Osteocyte (in vitro differentiated cells): ENCODE measurements around the gene TTLL12. TPM values are rescaled to one million over a fixed set of nuclear protein-coding genes. Genes with fewer than 3 reads are reported as not detected.
A peak's percentile ranks its signal among the peaks of the same experiment; 100 is the strongest.

Experiments
- DNase-seq: peaks from one replicate; pipeline ENCODE4 v3.0.0; 2021; ENCODE audit warnings: mixed read lengths; ENCODE audit not compliant: unreplicated experiment; ENCODE audit errors: extremely low spot score
- H3K27ac Mint-ChIP-seq: one replicate; pipeline ENCODE4 v1.8.0; 2021; ENCODE audit warnings: mild to moderate bottlenecking, mixed read lengths; ENCODE audit not compliant: unreplicated experiment
- H3K27me3 Mint-ChIP-seq: one replicate; pipeline ENCODE4 v1.8.0; 2021; ENCODE audit warnings: mixed read lengths; ENCODE audit not compliant: unreplicated experiment
- H3K36me3 Mint-ChIP-seq: one replicate; pipeline ENCODE4 v1.8.0; 2021; ENCODE audit warnings: mixed read lengths; ENCODE audit not compliant: unreplicated experiment
- H3K4me1 Mint-ChIP-seq: one replicate; pipeline ENCODE4 v1.8.0; 2021; ENCODE audit warnings: mixed read lengths; ENCODE audit not compliant: unreplicated experiment
- H3K4me3 Mint-ChIP-seq: one replicate; pipeline ENCODE4 v1.8.0; 2021; ENCODE audit warnings: mild to moderate bottlenecking, moderate library complexity, mixed read lengths; ENCODE audit not compliant: unreplicated experiment
- H3K9me3 Mint-ChIP-seq: one replicate; pipeline ENCODE4 v1.8.0; 2021; ENCODE audit warnings: mixed read lengths; ENCODE audit not compliant: unreplicated experiment
- total RNA-seq: library from RNA; stranded (reverse); gene quantifications from 2 replicates; pipeline ENCODE4 v1.2.1, GENCODE V29; 2021
- TF ChIP-seq, protein P1 (sequence below): fragments of 200-600 bp; sonication (generic); IDR thresholded peaks from 2 replicates; pipeline ENCODE4 v1.5.0; 2021; ENCODE audit warnings: antibody characterized with exemption, mild to moderate bottlenecking, moderate library complexity

Gene TTLL12
- total RNA-seq, 1 donor from 2014 or later, result 35.6 TPM

DNA sequence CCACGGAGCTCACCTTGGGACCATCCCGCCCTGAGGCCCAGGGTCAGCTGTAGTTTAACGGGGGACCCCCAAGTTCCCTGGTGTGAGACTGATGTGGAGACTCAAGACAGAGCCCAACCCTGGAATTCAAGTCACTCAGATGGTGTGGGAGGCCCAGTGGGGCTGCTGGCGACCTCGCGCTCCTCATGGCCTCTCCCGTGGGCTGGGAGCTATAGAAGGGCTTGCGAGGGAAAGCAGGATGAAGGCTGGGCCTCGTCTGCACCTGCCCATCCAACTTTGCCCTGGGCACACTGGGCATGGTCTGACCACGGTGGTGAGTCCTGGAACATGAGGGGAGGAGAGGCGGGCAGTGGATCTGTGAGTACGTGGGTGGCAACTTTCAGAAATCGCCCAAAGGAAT lies 13.6 kb upstream of the TTLL12 start:
- H3K4me1 Mint-ChIP-seq, result peaks cover 17% of the 10 kb centered on the region
- no peak for DNase-seq
- H3K36me3 Mint-ChIP-seq, result no peaks in the 10 kb centered on the region
- H3K4me3 Mint-ChIP-seq, result no peak overlapping the region
- TF ChIP-seq, protein P1, sequence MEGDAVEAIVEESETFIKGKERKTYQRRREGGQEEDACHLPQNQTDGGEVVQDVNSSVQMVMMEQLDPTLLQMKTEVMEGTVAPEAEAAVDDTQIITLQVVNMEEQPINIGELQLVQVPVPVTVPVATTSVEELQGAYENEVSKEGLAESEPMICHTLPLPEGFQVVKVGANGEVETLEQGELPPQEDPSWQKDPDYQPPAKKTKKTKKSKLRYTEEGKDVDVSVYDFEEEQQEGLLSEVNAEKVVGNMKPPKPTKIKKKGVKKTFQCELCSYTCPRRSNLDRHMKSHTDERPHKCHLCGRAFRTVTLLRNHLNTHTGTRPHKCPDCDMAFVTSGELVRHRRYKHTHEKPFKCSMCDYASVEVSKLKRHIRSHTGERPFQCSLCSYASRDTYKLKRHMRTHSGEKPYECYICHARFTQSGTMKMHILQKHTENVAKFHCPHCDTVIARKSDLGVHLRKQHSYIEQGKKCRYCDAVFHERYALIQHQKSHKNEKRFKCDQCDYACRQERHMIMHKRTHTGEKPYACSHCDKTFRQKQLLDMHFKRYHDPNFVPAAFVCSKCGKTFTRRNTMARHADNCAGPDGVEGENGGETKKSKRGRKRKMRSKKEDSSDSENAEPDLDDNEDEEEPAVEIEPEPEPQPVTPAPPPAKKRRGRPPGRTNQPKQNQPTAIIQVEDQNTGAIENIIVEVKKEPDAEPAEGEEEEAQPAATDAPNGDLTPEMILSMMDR, result no peak
- no peaks in the 10 kb centered on the region for H3K27me3 Mint-ChIP-seq
- no peak overlapping the region for H3K27ac Mint-ChIP-seq
- no peaks in the 10 kb centered on the region for H3K9me3 Mint-ChIP-seq

DNA sequence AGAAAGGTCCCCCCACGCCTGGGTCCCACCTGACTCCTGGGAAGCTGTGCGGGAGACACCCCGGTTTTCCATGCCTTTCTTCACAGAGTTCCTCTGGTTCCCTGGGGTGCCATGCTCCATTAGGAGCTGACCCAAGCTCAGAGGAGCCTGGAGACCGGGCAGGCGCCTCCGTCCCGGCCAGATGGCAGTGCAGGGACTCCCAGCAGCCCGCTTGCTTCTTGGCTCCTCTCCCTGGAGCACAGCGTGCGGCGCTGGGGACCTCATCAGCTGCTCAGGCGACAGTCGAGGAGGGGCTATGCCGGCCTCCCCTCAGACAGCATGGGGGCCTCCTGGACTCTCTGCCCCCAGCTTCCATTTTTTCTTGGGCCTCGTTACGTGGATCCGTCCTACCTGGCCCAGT lies 13.1 kb upstream of the TTLL12 start:
- no peaks in the 10 kb centered on the region for H3K27me3 Mint-ChIP-seq
- no peak overlapping the region for H3K27ac Mint-ChIP-seq

DNA sequence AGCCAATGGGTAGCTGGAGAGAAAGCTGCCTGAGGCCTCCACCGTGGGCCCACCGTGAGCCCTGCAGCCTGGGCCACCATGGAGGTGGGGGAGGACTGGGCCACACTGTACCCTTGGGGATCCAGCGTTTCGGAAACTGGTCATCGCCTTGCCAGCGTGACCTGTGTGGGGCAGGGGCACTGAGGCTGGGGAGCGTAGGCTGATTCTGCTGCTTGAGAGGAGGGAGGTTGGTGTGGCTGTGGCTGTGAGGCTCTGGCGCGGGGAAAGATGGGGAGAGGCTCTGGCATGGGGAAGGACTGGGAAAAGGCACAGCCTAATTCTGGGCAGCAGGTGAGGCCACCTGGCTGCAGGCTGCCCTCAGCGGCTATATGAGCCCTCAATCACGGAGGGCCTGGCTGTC lies 12.6 kb upstream of the TTLL12 start:
- H3K4me1 Mint-ChIP-seq, result peaks cover 17% of the 10 kb centered on the region
- no peaks in the 10 kb centered on the region for H3K9me3 Mint-ChIP-seq
- TF ChIP-seq, protein P1, result no peak
- no peak overlapping the region for H3K27ac Mint-ChIP-seq
- no peak for DNase-seq
- H3K4me3 Mint-ChIP-seq, result no peak overlapping the region
- H3K27me3 Mint-ChIP-seq, result no peaks in the 10 kb centered on the region
- H3K36me3 Mint-ChIP-seq, result no peaks in the 10 kb centered on the region

More for the DNA sequence above, 13.1 kb upstream of the TTLL12 start:
- TF ChIP-seq, protein P1, result no peak
- Mint-ChIP-seq H3K4me1 (peaks cover 17% of the 10 kb centered on the region), H3K4me3 (no peak overlapping the region), H3K9me3 (no peaks in the 10 kb centered on the region), H3K36me3 (no peaks in the 10 kb centered on the region)
- no peak for DNase-seq

DNA sequence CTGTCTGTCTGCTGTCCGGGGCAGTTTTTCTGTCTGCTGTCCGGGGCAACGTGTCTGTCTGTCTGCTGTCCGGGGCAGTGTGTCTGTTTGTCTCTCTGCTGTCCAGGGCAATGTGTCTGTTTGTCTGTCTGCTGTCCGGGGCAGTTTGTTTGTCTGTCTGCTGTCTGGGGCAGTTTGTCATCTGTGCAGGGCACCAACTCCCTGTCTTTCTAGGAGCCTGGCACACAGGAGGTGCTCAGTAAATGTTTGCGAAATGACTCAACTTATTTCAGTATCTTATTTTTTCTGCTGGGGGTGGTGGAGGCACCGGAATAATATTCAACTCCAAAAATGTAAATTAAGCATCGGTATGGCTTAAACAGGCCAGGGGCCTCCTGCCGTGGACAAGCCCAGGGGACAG lies 12.0 kb upstream of the TTLL12 start:
- TF ChIP-seq, protein P1, result no peak
- peak overlapping the region; percentile 40 for H3K27ac Mint-ChIP-seq
- no peak for DNase-seq
- H3K9me3 Mint-ChIP-seq, result no peaks in the 10 kb centered on the region
- H3K27me3 Mint-ChIP-seq, result no peaks in the 10 kb centered on the region
- H3K4me1 Mint-ChIP-seq, result peaks cover 17% of the 10 kb centered on the region
- H3K36me3 Mint-ChIP-seq, result no peaks in the 10 kb centered on the region
- H3K4me3 Mint-ChIP-seq, result no peak overlapping the region

DNA sequence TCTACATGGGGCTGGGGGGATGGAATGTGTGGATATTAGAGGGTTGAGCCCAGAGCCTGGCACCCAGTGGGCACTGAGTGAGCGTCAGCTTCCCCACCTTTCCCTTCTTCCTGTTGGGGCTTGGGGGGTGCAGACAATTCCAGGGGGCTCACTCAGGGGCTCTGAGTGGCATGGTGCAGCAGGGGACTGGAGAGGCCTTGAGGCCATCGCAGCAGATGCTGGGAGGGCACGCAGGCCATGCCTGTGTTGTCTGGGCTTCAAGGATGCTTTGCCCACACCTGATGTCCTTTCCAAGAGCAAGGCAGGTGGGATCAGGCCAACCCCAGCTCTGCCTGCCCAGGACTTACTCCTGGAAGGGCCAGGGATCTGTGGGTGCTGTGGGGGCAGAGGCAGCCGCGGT lies 11.2 kb upstream of the TTLL12 start:
- TF ChIP-seq, protein P1, result no peak
- no peaks in the 10 kb centered on the region for H3K9me3 Mint-ChIP-seq
- H3K36me3 Mint-ChIP-seq, result no peaks in the 10 kb centered on the region
- no peak overlapping the region for H3K27ac Mint-ChIP-seq
- no peak for DNase-seq
- peaks cover 17% of the 10 kb centered on the region for H3K4me1 Mint-ChIP-seq
- H3K27me3 Mint-ChIP-seq, result no peaks in the 10 kb centered on the region
- no peak overlapping the region for H3K4me3 Mint-ChIP-seq
